Activated naive CD8-positive, alpha-beta T cell (primary cell): ENCODE measurements around the gene ALDH1L1.

Experiments
- H3K27ac Mint-ChIP-seq: one replicate; pipeline ENCODE4 v1.8.0; 2021; ENCODE audit warnings: mixed read lengths
- H3K27me3 Mint-ChIP-seq: one replicate; pipeline ENCODE4 v1.8.0; 2021; ENCODE audit warnings: mixed read lengths
- H3K36me3 Mint-ChIP-seq: one replicate; pipeline ENCODE4 v1.8.0; 2021; ENCODE audit warnings: mixed read lengths
- H3K4me1 Mint-ChIP-seq: one replicate; pipeline ENCODE4 v1.8.0; 2021; ENCODE audit warnings: low read depth, mixed read lengths
- H3K4me3 Mint-ChIP-seq: one replicate; pipeline ENCODE4 v1.8.0; 2021; ENCODE audit warnings: mild to moderate bottlenecking, mixed read lengths
- H3K9me3 Mint-ChIP-seq: one replicate; pipeline ENCODE4 v1.8.0; 2021; ENCODE audit warnings: low read depth, mixed read lengths

ALDH1L1 gene

GRCh38 chr3:126114443-126115386 is 65.7 kb downstream of the ALDH1L1 start:
- H3K9me3 Mint-ChIP-seq, result no peaks in the 10 kb centered on the region
- H3K27ac Mint-ChIP-seq, result no peak overlapping the region
- no peak overlapping the region for H3K4me3 Mint-ChIP-seq
- H3K27me3 Mint-ChIP-seq, result no peaks in the 10 kb centered on the region
- no peaks in the 10 kb centered on the region for H3K4me1 Mint-ChIP-seq
- no peaks in the 10 kb centered on the region for H3K36me3 Mint-ChIP-seq

GRCh38 chr3:126113733-126114442 is 66.5 kb downstream of the ALDH1L1 start:
- H3K4me1 Mint-ChIP-seq, result no peaks in the 10 kb centered on the region
- no peak overlapping the region for H3K4me3 Mint-ChIP-seq
- no peaks in the 10 kb centered on the region for H3K9me3 Mint-ChIP-seq
- H3K27me3 Mint-ChIP-seq, result no peaks in the 10 kb centered on the region
- no peak overlapping the region for H3K27ac Mint-ChIP-seq
- H3K36me3 Mint-ChIP-seq, result no peaks in the 10 kb centered on the region

GRCh38 chr3:126113238-126113555 is 67.2 kb downstream of the ALDH1L1 start:
- Mint-ChIP-seq H3K27ac (no peak overlapping the region), H3K4me1 (no peaks in the 10 kb centered on the region), H3K4me3 (no peak overlapping the region), H3K9me3 (no peaks in the 10 kb centered on the region), H3K27me3 (no peaks in the 10 kb centered on the region), H3K36me3 (no peaks in the 10 kb centered on the region)

GRCh38 chr3:126112531-126113237 is 67.7 kb downstream of the ALDH1L1 start:
- Mint-ChIP-seq H3K27ac (no peak overlapping the region), H3K27me3 (no peaks in the 10 kb centered on the region), H3K4me1 (no peaks in the 10 kb centered on the region), H3K4me3 (no peak overlapping the region), H3K36me3 (no peaks in the 10 kb centered on the region), H3K9me3 (no peaks in the 10 kb centered on the region)

GRCh38 chr3:126111566-126112475 is 68.6 kb downstream of the ALDH1L1 start:
- Mint-ChIP-seq H3K27me3 (no peaks in the 10 kb centered on the region), H3K27ac (no peak overlapping the region), H3K9me3 (no peaks in the 10 kb centered on the region), H3K4me1 (no peaks in the 10 kb centered on the region), H3K4me3 (no peak overlapping the region), H3K36me3 (no peaks in the 10 kb centered on the region)

GRCh38 chr3:126111126-126111551 is 69.2 kb downstream of the ALDH1L1 start:
- H3K4me1 Mint-ChIP-seq, result no peaks in the 10 kb centered on the region
- H3K27ac Mint-ChIP-seq, result no peak overlapping the region
- no peaks in the 10 kb centered on the region for H3K36me3 Mint-ChIP-seq
- H3K4me3 Mint-ChIP-seq, result no peak overlapping the region
- H3K27me3 Mint-ChIP-seq, result no peaks in the 10 kb centered on the region
- H3K9me3 Mint-ChIP-seq, result no peaks in the 10 kb centered on the region

- Mint-ChIP-seq H3K27me3 (no peaks in the 10 kb centered on the region), H3K36me3 (no peaks in the 10 kb centered on the region), H3K27ac (no peak overlapping the region), H3K4me1 (no peaks in the 10 kb centered on the region), H3K4me3 (no peak overlapping the region), H3K9me3 (no peaks in the 10 kb centered on the region)
These were observed 69.8 kb downstream of the ALDH1L1 start for GRCh38 chr3:126110431-126111125.

- Mint-ChIP-seq H3K9me3 (no peaks in the 10 kb centered on the region), H3K36me3 (no peaks in the 10 kb centered on the region), H3K27me3 (no peaks in the 10 kb centered on the region), H3K27ac (no peak overlapping the region), H3K4me1 (no peaks in the 10 kb centered on the region), H3K4me3 (no peak overlapping the region)
These were observed 70.5 kb downstream of the ALDH1L1 start for GRCh38 chr3:126109880-126110235.

GRCh38 chr3:126109146-126109879 is 71.1 kb downstream of the ALDH1L1 start:
- H3K9me3 Mint-ChIP-seq, result no peaks in the 10 kb centered on the region
- H3K4me1 Mint-ChIP-seq, result no peaks in the 10 kb centered on the region
- H3K4me3 Mint-ChIP-seq, result no peak overlapping the region
- no peaks in the 10 kb centered on the region for H3K27me3 Mint-ChIP-seq
- no peak overlapping the region for H3K27ac Mint-ChIP-seq
- no peaks in the 10 kb centered on the region for H3K36me3 Mint-ChIP-seq

- H3K4me1 Mint-ChIP-seq, result no peaks in the 10 kb centered on the region
- H3K27me3 Mint-ChIP-seq, result no peaks in the 10 kb centered on the region
- no peaks in the 10 kb centered on the region for H3K9me3 Mint-ChIP-seq
- H3K4me3 Mint-ChIP-seq, result no peak overlapping the region
- H3K27ac Mint-ChIP-seq, result no peak overlapping the region
- no peaks in the 10 kb centered on the region for H3K36me3 Mint-ChIP-seq
These were observed 71.7 kb downstream of the ALDH1L1 start for GRCh38 chr3:126108676-126109050.

GRCh38 chr3:126107957-126108675 is 72.3 kb downstream of the ALDH1L1 start:
- H3K27me3 Mint-ChIP-seq, result no peaks in the 10 kb centered on the region
- H3K27ac Mint-ChIP-seq, result no peak overlapping the region
- H3K4me3 Mint-ChIP-seq, result no peak overlapping the region
- H3K4me1 Mint-ChIP-seq, result no peaks in the 10 kb centered on the region
- no peaks in the 10 kb centered on the region for H3K36me3 Mint-ChIP-seq
- no peaks in the 10 kb centered on the region for H3K9me3 Mint-ChIP-seq

GRCh38 chr3:126107203-126107939 is 73.0 kb downstream of the ALDH1L1 start:
- H3K36me3 Mint-ChIP-seq, result no peaks in the 10 kb centered on the region
- no peaks in the 10 kb centered on the region for H3K9me3 Mint-ChIP-seq
- no peaks in the 10 kb centered on the region for H3K27me3 Mint-ChIP-seq
- H3K4me3 Mint-ChIP-seq, result no peak overlapping the region
- H3K4me1 Mint-ChIP-seq, result no peaks in the 10 kb centered on the region
- no peak overlapping the region for H3K27ac Mint-ChIP-seq
